Stimulated activated CD8-positive, alpha-beta memory T cell treated with anti-CD3 and anti-CD28 coated beads, Interleukin-15, amount 100 ng/mL, for 24 hours (primary cell): ENCODE measurements around the gene RAB17.
"Not testable (repeated sequence)": the region's sequence is repeated elsewhere in the genome, so short reads cannot be mapped to it uniquely, and the experiment has no call there.

Source experiments
- DNase-seq: peaks from one replicate; pipeline ENCODE4 v3.0.0-alpha.2; 2020; ENCODE audit warnings: low read depth

RAB17 gene

DNA sequence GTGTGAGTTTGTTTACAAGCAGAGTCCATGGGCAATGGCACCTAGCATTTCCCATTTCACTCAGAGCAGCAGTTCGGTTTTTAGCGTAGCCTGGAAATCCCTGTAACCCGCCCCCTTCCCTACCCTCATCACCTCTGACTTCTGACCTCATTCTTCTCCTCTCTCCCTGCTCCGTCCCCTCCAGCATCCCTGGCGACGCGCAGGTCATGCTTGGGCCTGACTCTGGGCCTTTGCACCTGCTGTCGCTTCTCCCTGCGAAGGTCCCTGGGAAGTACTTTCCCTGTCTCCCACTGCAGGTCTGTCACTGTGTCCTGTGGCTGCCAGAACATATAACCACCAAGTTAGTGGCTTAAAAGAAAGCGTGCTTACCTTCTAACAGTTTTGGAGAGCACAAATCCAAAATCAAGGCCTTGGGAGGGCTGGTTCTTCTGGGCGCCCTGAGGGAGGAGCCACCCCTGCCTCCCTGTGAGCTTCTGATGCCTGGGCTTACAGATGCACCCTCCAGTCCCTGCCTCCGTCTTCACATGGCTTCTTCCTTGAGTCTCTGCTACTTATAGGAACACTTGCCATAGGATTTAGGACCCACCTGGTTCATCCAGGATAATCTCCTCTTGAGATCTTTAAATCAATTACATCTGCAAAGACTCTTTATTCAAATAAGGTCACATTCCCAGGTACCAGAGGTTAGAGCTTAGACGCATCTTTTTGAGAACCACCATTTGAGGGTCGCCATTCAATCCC is 8.1 kb upstream of the RAB17 start:
- no peak for DNase-seq

DNA sequence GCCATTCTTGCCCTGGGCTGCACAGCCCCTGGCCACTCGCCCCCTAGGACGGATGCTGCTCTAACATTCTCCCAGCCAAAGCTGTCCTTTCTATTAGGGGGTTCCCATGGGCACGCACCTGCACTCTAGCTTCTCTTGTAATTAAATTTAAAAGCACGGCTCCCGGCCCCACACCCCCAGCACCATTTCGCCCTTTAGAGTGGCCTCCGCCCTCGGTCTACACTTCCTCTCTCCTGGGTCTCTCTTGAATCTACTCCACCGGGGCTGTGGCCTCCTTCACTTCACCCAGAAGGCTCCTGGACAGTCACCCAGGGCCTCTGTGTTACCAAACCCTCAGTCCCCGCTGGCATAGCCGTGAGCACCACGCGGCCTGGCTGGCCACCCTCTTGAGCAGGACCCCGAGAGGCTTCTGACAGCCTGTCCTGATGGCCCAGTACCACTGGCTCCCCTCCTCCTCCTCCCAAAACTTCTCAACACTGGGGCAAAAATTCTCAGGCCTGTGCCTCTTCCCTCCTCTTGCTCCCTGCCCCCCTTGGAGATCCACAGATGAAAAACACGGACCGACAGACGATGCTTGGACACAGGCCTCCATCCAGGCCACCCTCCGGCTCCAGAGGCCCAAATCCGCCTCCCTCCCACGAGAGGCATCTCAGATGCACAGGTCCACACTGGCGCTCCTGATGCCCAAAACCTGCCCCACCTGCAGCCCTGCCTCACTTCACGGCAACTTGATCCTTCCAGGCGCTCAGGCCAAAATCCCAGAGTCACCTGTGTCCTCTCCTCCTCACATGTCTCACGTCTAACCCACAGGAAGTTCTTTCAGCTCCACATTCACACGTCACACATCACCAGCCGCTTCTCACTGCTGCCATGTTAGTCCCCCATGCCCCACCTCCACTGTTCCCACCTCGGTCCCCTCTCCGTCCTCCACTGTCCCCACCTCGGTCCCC is 6.9 kb upstream of the RAB17 start:
- no peak for DNase-seq

DNA sequence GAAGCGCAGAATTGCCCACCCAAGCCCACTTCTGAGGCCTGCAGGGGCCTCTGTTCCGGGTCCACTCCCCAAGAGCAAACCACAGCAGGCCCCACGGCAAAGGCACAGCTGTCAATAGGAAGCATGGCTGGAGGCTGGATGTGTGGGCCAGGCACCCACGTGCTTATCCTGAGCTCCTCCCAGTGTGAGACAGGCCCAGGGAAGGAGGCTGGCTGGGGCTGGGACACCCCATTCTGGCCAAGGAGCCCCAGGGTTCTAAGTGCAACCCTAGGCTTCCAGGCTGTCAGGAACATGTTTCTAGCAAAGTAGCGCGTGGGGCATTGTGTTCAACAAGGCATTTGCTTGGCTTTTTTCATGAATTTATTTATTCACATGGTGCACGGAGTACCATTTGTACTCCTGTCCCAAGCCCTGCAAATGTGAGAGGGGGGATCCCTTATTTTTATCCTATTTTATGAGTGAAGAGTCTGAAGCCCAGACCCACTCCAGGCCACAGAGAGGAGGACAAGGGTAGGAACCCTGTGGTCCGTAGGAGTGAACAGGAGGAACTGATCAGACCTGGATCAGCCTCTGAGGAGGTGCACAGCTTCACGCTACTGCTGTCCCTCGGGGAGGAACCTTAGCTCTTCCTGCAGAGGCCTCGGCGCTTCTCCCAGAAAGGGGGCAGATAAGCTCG is 6.1 kb upstream of the RAB17 start:
- no peak for DNase-seq

DNA sequence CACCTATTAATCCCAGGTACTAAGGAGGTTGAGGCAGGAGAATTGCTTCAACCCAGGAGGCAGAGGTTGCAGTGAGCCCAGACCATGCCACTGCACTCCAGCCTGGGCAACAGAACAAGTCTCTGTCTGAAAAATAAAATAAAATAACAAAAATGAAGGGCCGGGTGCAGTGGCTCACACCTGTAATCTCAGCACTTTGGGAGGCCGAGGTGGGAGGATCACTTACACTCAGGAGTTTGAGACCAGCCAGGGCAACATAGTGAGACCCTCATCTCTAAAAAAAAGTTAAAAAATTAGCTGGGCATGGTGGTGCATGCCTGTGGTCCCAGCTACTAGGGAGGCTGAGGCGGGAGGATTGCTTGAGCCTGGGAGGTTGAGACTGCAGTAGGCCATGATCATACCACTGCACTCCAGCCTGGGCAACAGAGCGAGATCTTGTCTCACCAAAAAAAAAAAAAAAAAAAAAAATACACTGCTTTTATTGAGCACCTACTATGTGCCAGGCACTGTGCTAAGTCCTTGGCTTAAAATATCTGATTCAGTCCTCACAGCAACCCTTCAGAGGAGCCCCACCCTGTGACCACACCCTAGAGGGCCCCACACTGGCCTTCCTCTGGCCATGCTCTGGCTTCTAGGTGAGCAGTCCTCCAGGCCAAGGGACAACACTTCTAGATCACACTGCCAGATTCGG is 5.4 kb upstream of the RAB17 start:
- DNase-seq = not testable (repeated sequence)

DNA sequence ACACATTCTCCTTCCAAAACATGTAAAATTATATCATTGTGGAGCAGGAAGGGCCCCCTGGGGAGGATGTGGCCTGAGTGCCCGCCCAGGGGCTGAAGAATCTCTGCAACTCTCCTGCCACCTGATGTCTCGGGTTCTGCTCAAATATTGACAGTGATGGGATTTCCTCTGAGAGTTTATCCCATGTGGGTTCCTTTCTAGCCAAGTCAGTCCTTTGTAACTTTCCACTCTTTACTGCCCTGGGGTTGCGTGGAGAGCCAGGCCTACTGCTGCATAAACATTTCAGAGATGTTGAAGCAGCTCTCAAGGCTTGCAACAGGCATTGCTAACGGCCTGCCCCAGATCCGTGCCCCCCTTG is 4.0 kb upstream of the RAB17 start:
- DNase-seq = no peak

DNA sequence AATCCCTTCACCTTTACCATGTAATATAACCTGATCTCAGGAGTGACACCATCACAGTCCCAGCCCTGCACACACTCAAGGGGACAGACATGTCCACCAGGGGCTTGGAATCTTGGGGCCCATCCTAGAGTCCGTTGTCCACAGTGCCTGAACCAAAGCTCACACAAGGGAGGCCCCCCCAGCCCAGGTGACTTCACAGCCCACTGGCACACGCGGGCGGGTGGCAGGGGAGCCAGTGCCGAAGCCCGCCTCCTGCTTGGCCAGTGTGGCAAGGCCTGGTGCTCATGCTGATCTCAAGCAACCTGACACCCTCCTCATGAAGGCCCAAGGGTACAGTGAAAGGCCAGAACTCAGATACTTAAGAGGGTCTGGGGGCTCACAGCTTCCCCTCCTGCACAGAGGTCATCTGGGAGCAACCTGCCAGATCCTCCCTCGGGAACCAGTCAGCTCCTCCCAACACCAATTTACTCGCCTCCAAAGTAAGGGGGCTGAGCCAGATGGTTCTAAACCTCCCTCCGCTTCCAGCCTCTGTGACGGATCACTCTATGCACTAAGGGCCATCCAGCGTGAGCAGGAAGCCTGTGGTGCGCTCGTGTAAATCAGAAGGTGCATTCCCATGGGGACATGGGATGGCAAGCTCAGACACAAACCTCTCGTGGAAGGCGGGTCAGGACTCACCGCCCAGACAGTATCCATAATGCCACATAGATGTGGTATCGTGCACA is 3.2 kb upstream of the RAB17 start:
- DNase-seq = no peak

DNA sequence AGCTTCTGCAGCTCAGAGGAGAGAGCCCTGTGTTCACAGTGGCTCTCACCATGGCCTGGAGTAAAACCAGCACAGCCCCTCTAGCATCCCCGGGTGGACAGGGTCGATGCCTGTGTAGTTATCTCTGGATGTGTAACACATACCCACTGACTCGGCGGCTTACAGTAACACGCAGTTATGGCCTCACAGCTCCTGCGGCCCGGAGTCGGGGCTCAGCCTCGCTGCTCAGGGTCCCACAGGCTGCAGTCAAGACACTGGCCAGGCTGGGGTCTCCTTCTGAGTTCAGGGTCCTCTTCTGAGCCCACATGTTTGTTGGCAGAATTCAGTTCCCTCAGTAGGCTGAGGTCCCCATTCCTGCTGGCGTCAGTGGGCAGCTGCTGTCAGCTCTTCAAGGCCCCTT is 2.5 kb upstream of the RAB17 start:
- DNase-seq = no peak

GRCh38 chr2:237592425-237592980 is 2.0 kb upstream of the RAB17 start:
- DNase-seq = no peak

DNA sequence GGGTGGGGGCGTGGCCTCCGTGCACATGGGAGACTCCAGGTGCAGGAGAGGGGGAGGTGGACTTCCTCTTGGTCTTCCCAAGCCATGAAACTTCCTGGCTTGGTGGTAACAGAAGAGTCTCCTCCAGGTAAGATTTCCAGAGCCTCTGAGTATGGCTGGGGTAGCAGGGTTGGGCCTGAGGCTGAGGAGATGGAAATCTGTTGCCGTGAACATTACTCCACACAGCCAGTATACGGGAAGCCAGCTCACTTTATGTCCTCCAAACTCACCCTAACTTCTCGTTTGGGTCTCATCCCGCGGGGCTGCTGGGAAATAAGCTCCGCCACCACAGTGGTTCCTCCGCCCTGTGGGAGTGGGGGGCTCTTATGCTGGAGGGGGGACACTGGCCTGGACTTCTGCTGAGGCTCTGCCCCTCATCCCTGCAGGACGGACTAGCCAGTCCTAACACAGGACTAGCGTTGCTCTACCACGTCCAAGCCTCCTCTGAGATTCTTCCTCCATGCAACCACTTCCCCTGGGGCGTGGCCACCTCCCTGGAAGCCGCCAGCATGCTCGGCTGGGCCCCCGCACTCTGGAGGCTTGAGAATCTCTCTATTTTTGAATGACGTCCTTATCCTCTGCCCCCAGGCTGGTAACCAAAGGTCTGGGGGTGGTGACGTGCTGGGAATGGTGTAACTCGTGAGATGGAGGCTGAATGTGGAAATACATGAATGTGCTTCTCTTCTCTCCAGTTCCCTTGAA is 777 bp upstream of the RAB17 start:
- DNase-seq = no peak

GRCh38 chr2:237588044-237588696 is 2.4 kb downstream of the RAB17 start:
- no peak for DNase-seq

- DNase-seq = no peak
Measured at GRCh38 chr2:237585590-237586221, 4.8 kb downstream of the RAB17 start.

DNA sequence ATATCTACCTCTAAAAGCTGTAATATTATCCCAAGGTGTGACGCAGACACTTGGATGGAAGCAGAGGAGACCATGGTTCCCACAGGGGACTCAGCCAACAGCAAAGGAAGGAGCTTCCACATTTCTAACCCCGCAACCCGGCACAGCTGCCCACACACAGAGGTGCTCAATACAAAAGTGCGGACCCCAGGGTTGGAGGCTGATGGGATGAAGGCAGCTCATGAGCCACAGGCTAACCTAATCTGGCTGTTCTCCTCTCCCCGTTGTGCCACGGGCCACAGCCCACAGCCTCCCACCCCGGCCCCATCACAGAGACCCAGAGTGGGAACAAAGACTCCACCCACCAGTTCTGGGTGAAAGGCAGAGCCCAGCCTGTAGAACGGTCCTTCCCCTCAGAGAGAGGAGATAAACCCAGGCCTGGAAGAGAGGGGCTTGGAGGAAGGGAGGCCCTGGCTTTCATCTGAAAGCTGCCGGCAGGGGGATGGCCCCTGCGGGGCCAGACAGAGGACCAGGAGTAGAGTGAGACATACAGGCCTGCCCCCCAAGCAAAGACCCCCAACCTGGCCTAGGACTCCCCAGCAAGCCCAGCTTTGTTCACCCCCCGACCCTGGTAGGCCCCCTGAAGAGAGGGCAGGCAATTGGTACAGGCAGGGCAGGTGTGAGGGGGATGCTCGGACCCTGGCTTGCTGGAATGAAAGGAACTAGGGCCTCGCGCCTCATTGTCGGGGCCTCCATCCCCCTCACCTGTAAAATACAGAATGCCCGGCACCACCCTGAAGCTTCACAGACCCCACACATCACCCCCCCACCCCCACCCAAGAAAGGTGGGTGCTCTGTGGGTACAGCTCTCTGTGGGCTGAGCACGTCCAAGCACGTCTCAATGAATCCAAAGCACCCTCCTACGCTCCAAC is 6.9 kb downstream of the RAB17 start:
- DNase-seq = no peak

DNA sequence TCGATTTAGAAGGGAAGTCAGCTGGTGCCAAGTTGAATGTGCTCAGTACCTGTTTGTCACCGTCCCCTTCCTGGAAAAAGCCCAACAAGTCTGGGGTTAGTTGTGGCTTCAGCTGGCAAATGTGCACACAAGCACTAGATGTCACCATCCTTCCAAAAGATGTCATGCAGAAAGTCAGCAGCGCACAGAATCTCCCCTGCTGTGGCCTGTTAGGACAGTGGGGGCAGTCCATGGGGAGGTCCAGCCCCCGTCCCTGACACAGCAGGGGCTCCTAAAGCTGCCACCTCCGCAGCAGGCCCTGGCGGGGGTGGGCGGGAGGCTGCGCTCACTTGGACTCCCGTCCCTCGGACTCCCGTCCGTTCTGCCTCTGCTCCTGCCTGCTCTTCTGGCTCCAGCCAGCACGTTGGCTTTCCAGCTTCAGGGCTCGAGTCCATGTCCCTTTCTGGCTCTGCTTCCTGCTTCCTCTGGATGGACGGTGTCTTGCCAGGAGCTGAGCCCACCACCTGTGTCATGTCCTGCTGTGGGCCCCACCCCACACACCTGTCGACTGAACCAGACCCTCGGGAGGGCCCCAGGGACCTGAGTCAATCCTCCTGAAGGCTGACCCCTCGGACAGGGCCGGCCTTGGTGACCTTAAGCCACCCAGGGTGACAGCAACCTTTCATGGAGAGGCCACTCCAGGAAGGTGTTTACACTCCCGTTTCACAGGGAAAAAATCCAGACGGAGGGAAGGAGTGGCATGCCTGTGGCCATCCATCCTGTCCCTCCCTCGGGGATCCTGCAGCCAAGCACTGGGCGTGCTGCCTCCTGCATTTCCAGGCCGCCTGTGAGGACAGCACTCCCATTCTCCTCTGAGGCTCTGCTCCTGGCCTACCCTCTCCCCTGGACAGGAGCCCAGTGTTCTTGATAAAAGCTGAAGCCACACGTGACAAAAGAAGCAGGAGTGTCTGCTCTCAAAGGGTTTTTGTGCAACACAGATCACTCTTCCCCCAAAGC is 8.5 kb downstream of the RAB17 start:
- DNase-seq = no peak

DNA sequence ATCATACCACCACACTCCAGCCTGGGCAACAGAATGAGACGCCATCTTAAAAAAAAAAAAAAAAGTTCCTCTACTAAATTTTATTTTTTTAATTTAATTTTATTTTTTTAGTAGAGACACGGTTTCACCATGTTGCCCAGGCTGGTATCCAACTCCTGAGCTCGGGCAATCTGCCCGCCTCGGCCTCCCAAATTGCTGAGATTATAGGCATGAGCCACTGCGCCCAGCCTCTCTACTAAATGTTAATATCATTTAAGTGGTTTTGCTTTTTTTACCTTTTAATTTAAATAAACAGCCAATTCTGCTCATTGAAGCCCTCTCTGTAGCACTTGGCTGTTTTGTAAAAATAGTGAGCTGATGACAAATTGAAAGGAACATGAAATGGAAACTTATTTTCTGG is 9.2 kb downstream of the RAB17 start:
- DNase-seq = no peak

GRCh38 chr2:237577956-237578870 is 12.3 kb downstream of the RAB17 start:
- no peak for DNase-seq

GRCh38 chr2:237577458-237577857 is 13.1 kb downstream of the RAB17 start:
- DNase-seq = no peak
